ENCODE measurements around the gene DMXL2.

Gene DMXL2

DNA sequence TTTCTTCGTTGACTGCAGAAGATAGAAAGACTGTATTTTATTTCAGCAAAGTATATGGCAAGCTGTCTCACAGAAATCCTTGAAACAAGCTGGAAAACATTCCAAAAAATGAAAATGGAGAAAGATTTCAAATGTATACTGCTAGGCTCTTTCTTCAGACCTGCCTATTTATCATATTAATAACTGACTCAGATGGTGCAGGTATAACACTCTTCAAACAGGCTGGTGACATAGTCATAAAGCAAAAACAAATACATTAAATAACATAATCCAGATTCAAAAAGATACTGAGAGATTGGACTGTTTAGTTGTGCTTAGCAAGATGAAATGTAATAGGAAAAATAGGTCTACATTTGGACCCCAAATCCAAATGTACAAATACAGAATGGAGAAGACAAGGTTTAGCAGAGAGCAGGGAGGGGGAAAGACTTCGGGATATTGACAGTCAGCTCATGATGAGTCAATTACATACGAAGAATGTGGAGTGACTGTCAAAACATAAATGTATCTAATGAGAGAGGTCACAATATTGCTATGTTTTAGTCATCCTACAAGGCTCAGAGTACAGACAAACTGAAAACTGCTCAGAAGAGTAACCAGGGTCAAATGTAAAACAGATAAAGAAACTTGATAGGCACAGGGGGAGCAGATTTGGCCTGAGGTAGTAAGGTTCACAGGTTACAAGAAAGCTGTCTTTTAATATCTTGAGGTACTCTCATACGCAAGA, 88.7 kb downstream of the DMXL2 start:
- Histone ChIP-seq H3K27me3 (ENCODE audit: insufficient read depth, poor library complexity, severe bottlenecking) (no peaks in the 10 kb centered on the region), H3K4me3 (replicated peaks; ENCODE audit: insufficient read depth, low read length) (no peak overlapping the region), H3K27ac (replicated peaks) (no peak overlapping the region)
- no peak for DNase-seq (ENCODE audit: low read depth in 1 of 2, low spot score in 1 of 2)
- TF ChIP-seq GABPA (IDR thresholded peaks at IDR 0.05; ENCODE audit: low read depth) (no peak), POLR2AphosphoS5 (IDR thresholded peaks at IDR 0.05; ENCODE audit: low read depth) (no peak), SPI1 (IDR thresholded peaks at IDR 0.05; ENCODE audit: borderline replicate concordance, low read depth) (no peak)
- TF ChIP-seq, protein P1, sequence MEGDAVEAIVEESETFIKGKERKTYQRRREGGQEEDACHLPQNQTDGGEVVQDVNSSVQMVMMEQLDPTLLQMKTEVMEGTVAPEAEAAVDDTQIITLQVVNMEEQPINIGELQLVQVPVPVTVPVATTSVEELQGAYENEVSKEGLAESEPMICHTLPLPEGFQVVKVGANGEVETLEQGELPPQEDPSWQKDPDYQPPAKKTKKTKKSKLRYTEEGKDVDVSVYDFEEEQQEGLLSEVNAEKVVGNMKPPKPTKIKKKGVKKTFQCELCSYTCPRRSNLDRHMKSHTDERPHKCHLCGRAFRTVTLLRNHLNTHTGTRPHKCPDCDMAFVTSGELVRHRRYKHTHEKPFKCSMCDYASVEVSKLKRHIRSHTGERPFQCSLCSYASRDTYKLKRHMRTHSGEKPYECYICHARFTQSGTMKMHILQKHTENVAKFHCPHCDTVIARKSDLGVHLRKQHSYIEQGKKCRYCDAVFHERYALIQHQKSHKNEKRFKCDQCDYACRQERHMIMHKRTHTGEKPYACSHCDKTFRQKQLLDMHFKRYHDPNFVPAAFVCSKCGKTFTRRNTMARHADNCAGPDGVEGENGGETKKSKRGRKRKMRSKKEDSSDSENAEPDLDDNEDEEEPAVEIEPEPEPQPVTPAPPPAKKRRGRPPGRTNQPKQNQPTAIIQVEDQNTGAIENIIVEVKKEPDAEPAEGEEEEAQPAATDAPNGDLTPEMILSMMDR (IDR thresholded peaks at IDR 0.05; ENCODE audit: insufficient read depth, low read length), result no peak
- TF ChIP-seq, protein P2, sequence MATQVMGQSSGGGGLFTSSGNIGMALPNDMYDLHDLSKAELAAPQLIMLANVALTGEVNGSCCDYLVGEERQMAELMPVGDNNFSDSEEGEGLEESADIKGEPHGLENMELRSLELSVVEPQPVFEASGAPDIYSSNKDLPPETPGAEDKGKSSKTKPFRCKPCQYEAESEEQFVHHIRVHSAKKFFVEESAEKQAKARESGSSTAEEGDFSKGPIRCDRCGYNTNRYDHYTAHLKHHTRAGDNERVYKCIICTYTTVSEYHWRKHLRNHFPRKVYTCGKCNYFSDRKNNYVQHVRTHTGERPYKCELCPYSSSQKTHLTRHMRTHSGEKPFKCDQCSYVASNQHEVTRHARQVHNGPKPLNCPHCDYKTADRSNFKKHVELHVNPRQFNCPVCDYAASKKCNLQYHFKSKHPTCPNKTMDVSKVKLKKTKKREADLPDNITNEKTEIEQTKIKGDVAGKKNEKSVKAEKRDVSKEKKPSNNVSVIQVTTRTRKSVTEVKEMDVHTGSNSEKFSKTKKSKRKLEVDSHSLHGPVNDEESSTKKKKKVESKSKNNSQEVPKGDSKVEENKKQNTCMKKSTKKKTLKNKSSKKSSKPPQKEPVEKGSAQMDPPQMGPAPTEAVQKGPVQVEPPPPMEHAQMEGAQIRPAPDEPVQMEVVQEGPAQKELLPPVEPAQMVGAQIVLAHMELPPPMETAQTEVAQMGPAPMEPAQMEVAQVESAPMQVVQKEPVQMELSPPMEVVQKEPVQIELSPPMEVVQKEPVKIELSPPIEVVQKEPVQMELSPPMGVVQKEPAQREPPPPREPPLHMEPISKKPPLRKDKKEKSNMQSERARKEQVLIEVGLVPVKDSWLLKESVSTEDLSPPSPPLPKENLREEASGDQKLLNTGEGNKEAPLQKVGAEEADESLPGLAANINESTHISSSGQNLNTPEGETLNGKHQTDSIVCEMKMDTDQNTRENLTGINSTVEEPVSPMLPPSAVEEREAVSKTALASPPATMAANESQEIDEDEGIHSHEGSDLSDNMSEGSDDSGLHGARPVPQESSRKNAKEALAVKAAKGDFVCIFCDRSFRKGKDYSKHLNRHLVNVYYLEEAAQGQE (IDR thresholded peaks at IDR 0.05; ENCODE audit: insufficient replicate concordance, low read depth), result no peak

DNA sequence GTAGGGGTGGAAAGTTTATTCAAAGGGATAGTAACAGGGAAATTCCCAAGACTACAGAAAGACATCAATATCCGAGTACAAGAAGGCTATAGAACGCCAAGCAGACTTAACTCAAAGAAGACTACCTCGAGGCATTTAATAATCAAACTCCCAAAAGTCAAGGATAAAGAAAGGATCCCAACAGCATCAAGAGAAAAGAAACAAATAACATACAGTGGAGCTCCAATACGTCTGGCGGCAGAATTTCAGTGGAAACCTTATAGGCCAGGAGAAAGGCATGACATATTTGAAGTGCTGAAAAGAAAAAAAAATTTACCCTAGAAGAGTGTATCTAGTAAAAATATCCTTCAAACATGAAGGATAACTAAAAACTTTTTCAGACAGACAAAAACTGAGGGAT, 95.6 kb downstream of the DMXL2 start:
- Histone ChIP-seq H3K27ac (replicated peaks) (no peak overlapping the region), H3K4me3 (replicated peaks; ENCODE audit: insufficient read depth, low read length) (no peak overlapping the region), H3K27me3 (ENCODE audit: insufficient read depth, poor library complexity, severe bottlenecking) (no peaks in the 10 kb centered on the region)
- no peak for DNase-seq (ENCODE audit: low read depth in 1 of 2, low spot score in 1 of 2)
- TF ChIP-seq, protein P1 (IDR thresholded peaks at IDR 0.05; ENCODE audit: insufficient read depth, low read length), result no peak

GRCh38 chr15:51524376-51524775, 98.2 kb downstream of the DMXL2 start:
- no peak for DNase-seq (ENCODE audit: low read depth in 1 of 2, low spot score in 1 of 2)
- no peak overlapping the region for H3K4me3 ChIP-seq (replicated peaks; ENCODE audit: insufficient read depth, low read length)
- TF ChIP-seq GABPA (IDR thresholded peaks at IDR 0.05; ENCODE audit: low read depth) (no peak), SPI1 (IDR thresholded peaks at IDR 0.05; ENCODE audit: borderline replicate concordance, low read depth) (no peak), POLR2AphosphoS5 (IDR thresholded peaks at IDR 0.05; ENCODE audit: low read depth) (no peak)
- TF ChIP-seq, protein P1 (IDR thresholded peaks at IDR 0.05; ENCODE audit: insufficient read depth, low read length), result no peak
- TF ChIP-seq, protein P2 (IDR thresholded peaks at IDR 0.05; ENCODE audit: insufficient replicate concordance, low read depth), result no peak

DNA sequence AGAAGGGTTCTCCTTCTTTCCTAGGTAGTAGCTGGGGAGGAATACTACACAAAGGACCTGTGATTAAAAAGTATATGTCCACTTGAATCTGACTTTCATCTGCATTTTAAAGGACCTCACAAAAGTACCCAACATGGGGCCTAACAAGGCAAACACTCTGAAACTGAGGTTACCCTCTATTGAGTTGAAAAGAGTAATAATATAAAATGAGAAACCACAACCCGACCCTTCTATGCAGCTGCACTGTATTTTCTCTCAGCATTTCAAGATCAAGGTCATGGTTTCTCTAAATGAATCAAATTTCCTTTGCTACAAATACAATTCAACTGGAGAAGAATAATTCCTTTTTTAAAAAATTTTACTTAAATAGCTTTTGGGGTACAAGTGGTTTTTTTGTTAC, 106.3 kb downstream of the DMXL2 start:
- Histone ChIP-seq H3K27me3 (ENCODE audit: insufficient read depth, poor library complexity, severe bottlenecking) (no peaks in the 10 kb centered on the region), H3K27ac (replicated peaks) (no peak overlapping the region), H3K4me3 (replicated peaks; ENCODE audit: insufficient read depth, low read length) (no peak overlapping the region)
- TF ChIP-seq POLR2AphosphoS5 (IDR thresholded peaks at IDR 0.05; ENCODE audit: low read depth) (no peak), GABPA (IDR thresholded peaks at IDR 0.05; ENCODE audit: low read depth) (no peak), SPI1 (IDR thresholded peaks at IDR 0.05; ENCODE audit: borderline replicate concordance, low read depth) (no peak)
- TF ChIP-seq, protein P1 (IDR thresholded peaks at IDR 0.05; ENCODE audit: insufficient read depth, low read length), result no peak
- TF ChIP-seq, protein P2 (IDR thresholded peaks at IDR 0.05; ENCODE audit: insufficient replicate concordance, low read depth), result no peak
- DNase-seq (ENCODE audit: low read depth in 1 of 2, low spot score in 1 of 2), result no peak

More at GRCh38 chr15:51524376-51524775, 98.2 kb downstream of the DMXL2 start:
- H3K27ac ChIP-seq (replicated peaks), result no peak overlapping the region
- H3K27me3 ChIP-seq (ENCODE audit: insufficient read depth, poor library complexity, severe bottlenecking), result no peaks in the 10 kb centered on the region
